Ectodermal cell (in vitro differentiated cells): ENCODE data around the gene ELOVL1.

Experiments used
- H3K27ac ChIP-seq: 2 replicates; pipeline ENCODE4 v1.7.0; 2013; ENCODE audit warnings: mild to moderate bottlenecking, low read depth, low read length; ENCODE audit not compliant: insufficient read depth, poor library complexity, severe bottlenecking
- H3K27me3 ChIP-seq: 2 replicates; pipeline ENCODE4 v1.7.0; 2013; ENCODE audit warnings: mild to moderate bottlenecking, low read length; ENCODE audit not compliant: insufficient read depth, control insufficient read depth, poor library complexity, severe bottlenecking
- H3K36me3 ChIP-seq: one replicate; pipeline ENCODE4 v1.7.0; 2013; ENCODE audit warnings: low read length; ENCODE audit not compliant: control insufficient read depth, insufficient read depth
- H3K4me1 ChIP-seq: one replicate; pipeline ENCODE4 v1.7.0; 2013; ENCODE audit warnings: low read length; ENCODE audit not compliant: control insufficient read depth, insufficient read depth
- H3K4me3 ChIP-seq: 2 replicates; pipeline ENCODE4 v1.7.0; 2013; ENCODE audit warnings: low read depth, low read length, control low read depth; ENCODE audit not compliant: insufficient read depth
- H3K9me3 ChIP-seq: 2 replicates; pipeline ENCODE4 v1.7.0; 2013; ENCODE audit warnings: mild to moderate bottlenecking, low read length, moderate library complexity; ENCODE audit not compliant: control insufficient read depth
- WGBS, 2 experiments: methylation state at CpG; one replicate each; pipeline ENCODE4 v1.1.7; 2013; ENCODE audit warnings: missing lambda C conversion rate in 2 of 2; 5-methylcytosine and 5-hydroxymethylcytosine counted together

The ELOVL1 gene

GRCh38 chr1:43348809-43349593 is 18.8 kb downstream of the ELOVL1 start:
- Histone ChIP-seq H3K4me1 (peaks cover 25% of the 10 kb centered on the region), H3K36me3 (no peaks in the 10 kb centered on the region), H3K27me3 (no peaks in the 10 kb centered on the region), H3K27ac (peak overlapping the region; percentile 96), H3K4me3 (peak overlapping the region; percentile 39), H3K9me3 (no peaks in the 10 kb centered on the region)
- 1% methylated on average over 72 of the region's 72 CpGs for WGBS, 2 experiments

GRCh38 chr1:43348343-43348808 is 19.4 kb downstream of the ELOVL1 start:
- no peaks in the 10 kb centered on the region for H3K9me3 ChIP-seq
- no peak overlapping the region for H3K27ac ChIP-seq
- peaks cover 25% of the 10 kb centered on the region for H3K4me1 ChIP-seq
- 28 to 33% methylated on average over 22 of the region's 22 CpGs for WGBS, 2 experiments
- no peaks in the 10 kb centered on the region for H3K36me3 ChIP-seq
- peak overlapping the region; percentile 39 for H3K4me3 ChIP-seq
- no peaks in the 10 kb centered on the region for H3K27me3 ChIP-seq

- no peaks in the 10 kb centered on the region for H3K27me3 ChIP-seq
Observed at GRCh38 chr1:43346636-43347035, 21.2 kb downstream of the ELOVL1 start.

GRCh38 chr1:43345120-43345519 is 22.7 kb downstream of the ELOVL1 start:
- Histone ChIP-seq H3K9me3 (no peaks in the 10 kb centered on the region), H3K27ac (no peak overlapping the region), H3K4me1 (peaks cover 12% of the 10 kb centered on the region), H3K36me3 (no peaks in the 10 kb centered on the region), H3K27me3 (no peaks in the 10 kb centered on the region), H3K4me3 (no peak overlapping the region)
- WGBS, 2 experiments, result 85 to 87% methylated on average over 3 of the region's 3 CpGs

More at GRCh38 chr1:43346636-43347035, 21.2 kb downstream of the ELOVL1 start:
- no peaks in the 10 kb centered on the region for H3K9me3 ChIP-seq
- H3K27ac ChIP-seq, result no peak overlapping the region
- no peaks in the 10 kb centered on the region for H3K36me3 ChIP-seq
- peaks cover 14% of the 10 kb centered on the region for H3K4me1 ChIP-seq
- 86 to 91% methylated on average over 5 of the region's 5 CpGs for WGBS, 2 experiments
- no peak overlapping the region for H3K4me3 ChIP-seq

- WGBS, 2 experiments, result 96 to 98% methylated on average over 4 of the region's 4 CpGs
- Histone ChIP-seq H3K36me3 (no peaks in the 10 kb centered on the region), H3K4me3 (no peak overlapping the region), H3K27me3 (no peaks in the 10 kb centered on the region), H3K27ac (no peak overlapping the region), H3K4me1 (peaks cover 7% of the 10 kb centered on the region), H3K9me3 (no peaks in the 10 kb centered on the region)
Observed at GRCh38 chr1:43344267-43344850, 23.5 kb downstream of the ELOVL1 start.

GRCh38 chr1:43340559-43340958 is 27.3 kb downstream of the ELOVL1 start:
- Histone ChIP-seq H3K36me3 (no peaks in the 10 kb centered on the region), H3K4me3 (no peak overlapping the region), H3K27ac (no peak overlapping the region), H3K27me3 (no peaks in the 10 kb centered on the region), H3K4me1 (no peaks in the 10 kb centered on the region), H3K9me3 (no peaks in the 10 kb centered on the region)
- 90 to 94% methylated on average over 1 of the region's 1 CpG for WGBS, 2 experiments

GRCh38 chr1:43339584-43340232 is 28.1 kb downstream of the ELOVL1 start:
- H3K36me3 ChIP-seq, result no peaks in the 10 kb centered on the region
- no peaks in the 10 kb centered on the region for H3K4me1 ChIP-seq
- H3K9me3 ChIP-seq, result no peaks in the 10 kb centered on the region
- H3K27me3 ChIP-seq, result no peaks in the 10 kb centered on the region
- WGBS, 2 experiments, result 90 to 93% methylated on average over 6 of the region's 6 CpGs
- H3K27ac ChIP-seq, result no peak overlapping the region
- H3K4me3 ChIP-seq, result no peak overlapping the region

GRCh38 chr1:43338001-43338400 is 29.8 kb downstream of the ELOVL1 start:
- no peaks in the 10 kb centered on the region for H3K9me3 ChIP-seq
- no peak overlapping the region for H3K27ac ChIP-seq
- H3K4me3 ChIP-seq, result no peak overlapping the region
- no peaks in the 10 kb centered on the region for H3K36me3 ChIP-seq
- H3K4me1 ChIP-seq, result no peaks in the 10 kb centered on the region
- WGBS, 2 experiments, result 94 to 95% methylated on average over 5 of the region's 5 CpGs
- H3K27me3 ChIP-seq, result no peaks in the 10 kb centered on the region

GRCh38 chr1:43337588-43337987 is 30.2 kb downstream of the ELOVL1 start, which contains the start of gene MPL:
Gene MPL, plus strand, starts transcription at chr1:43337818. Its CDS starts 31 bp downstream, at chr1:43337849.
- whole genome bisulfite sequencing, 2 experiments, result 77 to 90% methylated on average over 3 of the region's 3 CpGs
- Histone ChIP-seq H3K4me1 (no peaks in the 10 kb centered on the region), H3K9me3 (no peaks in the 10 kb centered on the region), H3K27me3 (no peaks in the 10 kb centered on the region), H3K36me3 (no peaks in the 10 kb centered on the region), H3K27ac (no peak within 1 kb of the TSS), H3K4me3 (no peak within 1 kb of the TSS)
